ENCODE measurements around the gene PDGFA. TPM values are rescaled to one million over a fixed set of nuclear protein-coding genes. Genes with fewer than 3 reads are reported as not detected.

PDGFA gene
- total RNA-seq, 3 donors from 2014 or later (not counting 1 experiment from before 2014, with no cell fraction given) = 0.86 to 2.0 (median 1.5) TPM

DNA sequence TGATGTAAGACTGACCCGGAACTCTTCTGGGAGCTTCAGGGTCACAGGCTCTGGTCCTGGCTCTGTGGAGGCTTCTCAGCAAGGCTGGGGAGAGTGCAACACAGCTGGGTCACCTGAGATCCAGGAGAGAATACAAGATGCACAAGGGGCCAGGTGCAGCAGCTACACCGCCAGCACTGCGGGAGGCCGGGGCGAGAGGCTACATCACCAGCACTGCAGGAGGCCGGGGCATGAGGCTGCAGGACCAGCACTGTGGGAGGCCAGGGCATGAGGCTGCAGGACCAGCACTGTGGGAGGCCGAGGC, 44.3 kb downstream of the PDGFA start:
- no peaks in the 10 kb centered on the region for H3K9me3 Mint-ChIP-seq
- intact Hi-C loops (cut with micrococcal nuclease) = no loop called here
- WGBS (ENCODE audit: insufficient coverage) = 97% methylated on average over 6 of the region's 7 CpGs
- H3K36me3 Mint-ChIP-seq = no peaks in the 10 kb centered on the region
- H3K4me3 ChIP-seq (ENCODE audit: low read length) = no peak overlapping the region
- H3K27ac Mint-ChIP-seq = no peak overlapping the region
- TF ChIP-seq, protein P1, sequence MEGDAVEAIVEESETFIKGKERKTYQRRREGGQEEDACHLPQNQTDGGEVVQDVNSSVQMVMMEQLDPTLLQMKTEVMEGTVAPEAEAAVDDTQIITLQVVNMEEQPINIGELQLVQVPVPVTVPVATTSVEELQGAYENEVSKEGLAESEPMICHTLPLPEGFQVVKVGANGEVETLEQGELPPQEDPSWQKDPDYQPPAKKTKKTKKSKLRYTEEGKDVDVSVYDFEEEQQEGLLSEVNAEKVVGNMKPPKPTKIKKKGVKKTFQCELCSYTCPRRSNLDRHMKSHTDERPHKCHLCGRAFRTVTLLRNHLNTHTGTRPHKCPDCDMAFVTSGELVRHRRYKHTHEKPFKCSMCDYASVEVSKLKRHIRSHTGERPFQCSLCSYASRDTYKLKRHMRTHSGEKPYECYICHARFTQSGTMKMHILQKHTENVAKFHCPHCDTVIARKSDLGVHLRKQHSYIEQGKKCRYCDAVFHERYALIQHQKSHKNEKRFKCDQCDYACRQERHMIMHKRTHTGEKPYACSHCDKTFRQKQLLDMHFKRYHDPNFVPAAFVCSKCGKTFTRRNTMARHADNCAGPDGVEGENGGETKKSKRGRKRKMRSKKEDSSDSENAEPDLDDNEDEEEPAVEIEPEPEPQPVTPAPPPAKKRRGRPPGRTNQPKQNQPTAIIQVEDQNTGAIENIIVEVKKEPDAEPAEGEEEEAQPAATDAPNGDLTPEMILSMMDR (IDR thresholded peaks at IDR 0.05) = no peak
- H3K9me3 ChIP-seq (ENCODE audit: control insufficient read depth, insufficient read depth, low read length) = no peaks in the 10 kb centered on the region
- H3K4me3 Mint-ChIP-seq = no peak overlapping the region
- H3K4me1 ChIP-seq (ENCODE audit: control insufficient read depth, insufficient read depth, low read length) = no peaks in the 10 kb centered on the region
- H3K36me3 ChIP-seq (ENCODE audit: control insufficient read depth, insufficient read depth, low read length) = no peaks in the 10 kb centered on the region
- no peaks in the 10 kb centered on the region for H3K27me3 Mint-ChIP-seq (ENCODE audit: low read depth in 2 of 2)
- DNase-seq = no peak
- H3K27me3 ChIP-seq (ENCODE audit: control insufficient read depth, insufficient read depth, low read length) = no peaks in the 10 kb centered on the region
- ATAC-seq = no peak
- no peaks in the 10 kb centered on the region for H3K4me1 Mint-ChIP-seq
- H3K27ac ChIP-seq (ENCODE audit: low read length) = no peak overlapping the region

DNA sequence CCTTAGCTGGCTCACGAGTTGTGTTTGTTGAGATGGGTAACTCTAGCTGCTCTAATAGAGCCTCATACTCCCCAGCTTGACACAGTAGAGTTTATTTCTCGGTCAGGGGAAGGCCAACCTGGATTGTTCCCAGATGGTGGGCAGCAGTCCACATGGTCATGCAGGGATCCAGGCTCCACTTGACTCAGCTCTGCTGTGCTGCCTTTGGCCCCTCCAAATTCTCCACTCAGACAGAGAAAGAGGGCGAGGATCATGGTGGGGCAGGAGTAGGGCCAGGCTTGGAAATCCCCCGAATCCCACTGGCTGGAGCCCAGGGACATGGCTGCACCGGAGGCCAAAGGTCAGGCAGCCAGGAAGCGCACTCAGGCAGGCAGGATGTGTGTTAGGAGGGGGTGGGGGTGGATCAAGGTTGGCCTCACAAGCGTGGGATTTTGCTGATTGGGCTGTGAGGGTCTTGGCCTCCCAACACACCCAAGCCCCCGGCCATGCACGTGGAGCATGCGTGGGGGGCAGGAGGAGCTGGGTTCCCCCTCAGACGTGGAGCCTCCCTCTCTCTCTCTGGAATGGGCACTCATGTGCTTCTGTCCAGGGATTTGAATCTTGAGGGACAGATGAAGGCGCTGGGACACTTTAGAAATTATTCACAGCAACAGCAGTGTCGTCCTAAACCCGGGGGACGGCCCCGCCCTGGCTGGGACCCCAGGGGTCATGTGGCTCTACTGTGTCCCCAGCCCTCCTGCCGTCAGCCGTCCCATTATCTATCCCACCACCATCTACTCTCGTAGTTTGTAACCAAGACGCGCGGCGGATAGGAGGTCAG, 44.8 kb downstream of the PDGFA start:
- intact Hi-C loops (cut with micrococcal nuclease) = no loop called here
- H3K4me3 ChIP-seq (ENCODE audit: low read length) = no peak overlapping the region
- WGBS (ENCODE audit: insufficient coverage) = 87% methylated on average over 23 of the region's 23 CpGs
- H3K36me3 ChIP-seq (ENCODE audit: control insufficient read depth, insufficient read depth, low read length) = no peaks in the 10 kb centered on the region
- H3K4me3 Mint-ChIP-seq = no peak overlapping the region
- H3K36me3 Mint-ChIP-seq = no peaks in the 10 kb centered on the region
- DNase-seq = no peak
- no peaks in the 10 kb centered on the region for H3K9me3 Mint-ChIP-seq
- no peaks in the 10 kb centered on the region for H3K9me3 ChIP-seq (ENCODE audit: control insufficient read depth, insufficient read depth, low read length)
- H3K4me1 Mint-ChIP-seq = no peaks in the 10 kb centered on the region
- TF ChIP-seq, protein P1 (IDR thresholded peaks at IDR 0.05) = no peak
- H3K27ac Mint-ChIP-seq = no peak overlapping the region
- H3K27me3 ChIP-seq (ENCODE audit: control insufficient read depth, insufficient read depth, low read length) = no peaks in the 10 kb centered on the region
- no peak for ATAC-seq
- H3K27ac ChIP-seq (ENCODE audit: low read length) = no peak overlapping the region
- H3K27me3 Mint-ChIP-seq (ENCODE audit: low read depth in 2 of 2) = no peaks in the 10 kb centered on the region
- peaks cover under 1% of the 10 kb centered on the region for H3K4me1 ChIP-seq (ENCODE audit: control insufficient read depth, insufficient read depth, low read length)

DNA sequence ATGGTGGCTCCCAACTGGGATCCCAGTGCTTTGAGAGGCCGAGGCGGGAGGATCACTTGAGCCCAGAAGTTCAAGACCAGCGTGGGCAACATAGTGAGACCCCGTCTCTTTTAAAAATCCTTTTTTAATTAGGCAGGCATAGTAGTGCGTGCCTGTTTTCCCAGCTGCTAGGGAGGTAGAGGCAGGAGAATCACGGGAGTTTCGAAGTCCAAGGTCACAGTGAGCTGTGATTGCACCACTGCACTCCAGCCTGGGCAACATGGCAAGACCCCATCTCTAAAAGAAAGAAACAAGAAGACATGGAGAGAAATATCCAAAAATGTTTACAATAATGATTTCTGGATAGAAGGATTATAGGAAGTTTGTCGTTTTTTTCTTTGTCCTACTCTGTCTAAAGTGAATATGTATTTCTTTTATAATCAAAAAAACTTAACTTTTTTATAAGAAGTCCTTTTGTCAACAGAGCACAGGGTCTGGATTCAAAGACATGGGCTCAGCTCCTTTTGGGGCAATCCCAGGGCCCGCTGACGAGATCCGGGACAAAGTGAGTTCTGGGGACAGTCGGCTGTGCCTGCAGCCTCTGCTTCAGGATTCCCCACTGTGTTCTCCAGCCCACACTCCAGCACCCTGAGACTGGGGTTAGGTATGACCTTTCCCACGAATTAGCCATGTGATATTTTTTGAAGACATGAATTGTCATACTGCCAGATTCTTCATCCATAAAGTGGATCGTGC, 45.6 kb downstream of the PDGFA start:
- 83% methylated on average over 14 of the region's 14 CpGs for WGBS (ENCODE audit: insufficient coverage)
- DNase-seq = no peak
- Mint-ChIP-seq H3K9me3 (no peaks in the 10 kb centered on the region), H3K4me3 (no peak overlapping the region), H3K36me3 (no peaks in the 10 kb centered on the region), H3K27ac (no peak overlapping the region), H3K4me1 (peaks cover 3 to 6% of the 10 kb centered on the region in 2 donors), H3K27me3 (ENCODE audit: low read depth in 2 of 2) (no peaks in the 10 kb centered on the region)
- ATAC-seq = no peak
- Histone ChIP-seq H3K36me3 (ENCODE audit: control insufficient read depth, insufficient read depth, low read length) (no peaks in the 10 kb centered on the region), H3K4me1 (ENCODE audit: control insufficient read depth, insufficient read depth, low read length) (peaks cover 8% of the 10 kb centered on the region), H3K27me3 (ENCODE audit: control insufficient read depth, insufficient read depth, low read length) (no peaks in the 10 kb centered on the region), H3K4me3 (ENCODE audit: low read length) (no peak overlapping the region), H3K9me3 (ENCODE audit: control insufficient read depth, insufficient read depth, low read length) (no peaks in the 10 kb centered on the region), H3K27ac (ENCODE audit: low read length) (no peak overlapping the region)
- TF ChIP-seq, protein P1 (IDR thresholded peaks at IDR 0.05) = no peak
- intact Hi-C loops (cut with micrococcal nuclease) = no loop called here
